H1 (cell line): ENCODE data around the gene MID1. TPM values are rescaled to one million over a fixed set of nuclear protein-coding genes. Genes with fewer than 3 reads are reported as not detected.

Experiments
- CTCF ChIA-PET: fragments of 300-600 bp; sonication (Branson Sonifier 250); formaldehyde crosslinking; loops from one replicate; lab custom pipeline; 2021; ENCODE audit not compliant: partially characterized antibody; lab: Charles Lee
- POLR2A ChIA-PET: fragments of 300-600 bp; sonication (Branson Sonifier 250); formaldehyde crosslinking; loops from one replicate; lab custom pipeline; 2021; ENCODE audit warnings: inconsistent platforms; ENCODE audit not compliant: partially characterized antibody; lab: Charles Lee
- DNase-seq, 2 experiments: peaks; one replicate each; pipeline versions ENCODE4 v3.0.0 to v3.0.0-alpha.2; 2010 to 2022; ENCODE audit warnings: low spot score in 2 of 2, low read depth in 1 of 2, mixed read lengths in 1 of 2
- FAIRE-seq: peaks from 2 replicates; lab custom pipeline; 2011; peaks lifted over from hg19 to GRCh38; lab: Jason Lieb, UNC
- H2AFZ ChIP-seq: 2 replicates; pipeline ENCODE4 v1.8.1; 2012; ENCODE audit warnings: low read length, inconsistent platforms
- H2AK5ac ChIP-seq: 2 replicates; pipeline ENCODE4 v1.6.1; 2013; ENCODE audit warnings: low read depth, low read length
- H2BK120ac ChIP-seq: replicated peaks from 2 replicates; pipeline ENCODE3; 2013; ENCODE audit warnings: low read depth, low read length, inconsistent platforms
- H2BK12ac ChIP-seq: 2 replicates; pipeline ENCODE4 v1.6.1; 2013; ENCODE audit warnings: low read depth, low read length
- H2BK15ac ChIP-seq: 2 replicates; pipeline ENCODE4 v1.6.1; 2013; ENCODE audit warnings: low read length
- H2BK20ac ChIP-seq: 2 replicates; pipeline ENCODE4 v1.6.1; 2013; ENCODE audit warnings: low read length
- H2BK5ac ChIP-seq: 2 replicates; pipeline ENCODE4 v1.6.1; 2013; ENCODE audit warnings: low read depth, low read length
- H3K14ac ChIP-seq: 2 replicates; pipeline ENCODE4 v1.6.1; 2013; ENCODE audit warnings: inconsistent platforms; ENCODE audit not compliant: insufficient read length
- H3K18ac ChIP-seq: 2 replicates; pipeline ENCODE4 v1.6.1; 2013; ENCODE audit warnings: low read length; ENCODE audit errors: extremely low read depth
- H3K23ac ChIP-seq: 2 replicates; pipeline ENCODE4 v1.6.1; 2013; ENCODE audit warnings: inconsistent platforms; ENCODE audit not compliant: insufficient read length
- H3K23me2 ChIP-seq: 2 replicates; pipeline ENCODE4 v1.6.1; 2013; ENCODE audit warnings: low read depth, low read length
- H3K27ac ChIP-seq: 2 replicates; pipeline ENCODE4 v1.6.1; 2011; ENCODE audit warnings: low read depth, low read length, inconsistent platforms
- H3K27me3 ChIP-seq, 4 experiments: replicated peaks in 1 of 4; 1 replicate in 1 of 4; 2 replicates in 3 of 4; pipeline versions ENCODE4 v1.6.1 to v1.8.1; 2011 to 2013; ENCODE audit warnings: low read length in 3 of 4, mild to moderate bottlenecking in 3 of 4, inconsistent platforms in 2 of 4, mixed read lengths in 2 of 4, moderate library complexity in 1 of 4; ENCODE audit not compliant: control insufficient read depth in 3 of 4, insufficient read depth in 3 of 4; ENCODE audit errors: extremely low read depth in 1 of 4
- H3K36me3 ChIP-seq, 4 experiments: 2 replicates each; pipeline versions ENCODE4 v1.6.1 to v1.8.1; 2011 to 2013; ENCODE audit warnings: mild to moderate bottlenecking in 4 of 4, low read length in 3 of 4, moderate library complexity in 2 of 4, control low read depth in 1 of 4, inconsistent platforms in 1 of 4; ENCODE audit not compliant: insufficient read depth in 4 of 4, control insufficient read depth in 2 of 4
- H3K4ac ChIP-seq: replicated peaks from 2 replicates; pipeline ENCODE3; 2013; ENCODE audit warnings: low read length, low read depth, mixed read lengths, inconsistent platforms; ENCODE audit not compliant: insufficient read length
- H3K4me1 ChIP-seq, 4 experiments: replicated peaks in 1 of 4; 1 replicate in 1 of 4; 2 replicates in 3 of 4; pipeline versions ENCODE4 v1.6.1 to v1.8.1; 2011 to 2013; ENCODE audit warnings: low read length in 3 of 4, inconsistent platforms in 2 of 4, mixed read lengths in 1 of 4; ENCODE audit not compliant: insufficient read depth in 4 of 4, control insufficient read depth in 3 of 4
- H3K4me2 ChIP-seq, 2 experiments: 2 replicates each; pipeline versions ENCODE4 v1.6.1 to v1.8.1; 2011 to 2013; ENCODE audit warnings: low read depth in 2 of 2, low read length in 2 of 2, control low read depth in 1 of 2, inconsistent platforms in 1 of 2, mild to moderate bottlenecking in 1 of 2; ENCODE audit not compliant: insufficient read depth in 1 of 2
- H3K4me3 ChIP-seq, 4 experiments: fragments of 200-600, 300-600 bp in 1 of 4; sonication (generic), shearing (Covaris generic), sonication (Bioruptor Twin) in 1 of 4; 2 replicates each; pipeline versions ENCODE4 v1.5.1 to v1.8.1; 2011 to 2016; ENCODE audit warnings: low read length in 4 of 4, low read depth in 3 of 4, control low read depth in 2 of 4, inconsistent platforms in 2 of 4, mild to moderate bottlenecking in 2 of 4, mixed read lengths in 1 of 4, moderate library complexity in 1 of 4; ENCODE audit not compliant: insufficient read depth in 2 of 4; ENCODE audit errors: extremely low read depth in 1 of 4
- H3K56ac ChIP-seq: replicated peaks from 2 replicates; pipeline ENCODE3; 2013; ENCODE audit warnings: low read depth, mild to moderate bottlenecking, mixed read lengths, low read length, inconsistent platforms; ENCODE audit not compliant: insufficient read length
- H3K79me1 ChIP-seq: 2 replicates; pipeline ENCODE4 v1.6.1; 2013; ENCODE audit warnings: low read depth, low read length, control low read depth
- H3K79me2 ChIP-seq, 2 experiments: 2 replicates each; pipeline versions ENCODE4 v1.6.1 to v1.8.1; 2012 to 2013; ENCODE audit warnings: low read length in 2 of 2, mild to moderate bottlenecking in 2 of 2, inconsistent platforms in 1 of 2; ENCODE audit not compliant: insufficient read depth in 2 of 2, control insufficient read depth in 1 of 2
- H3K9ac ChIP-seq, 4 experiments: replicated peaks in 1 of 4; 1 replicate in 1 of 4; 2 replicates in 3 of 4; pipeline versions ENCODE4 v1.6.1 to v1.8.1; 2011 to 2013; ENCODE audit warnings: low read depth in 3 of 4, low read length in 3 of 4, control low read depth in 2 of 4, mild to moderate bottlenecking in 2 of 4, moderate library complexity in 2 of 4, inconsistent platforms in 1 of 4; ENCODE audit errors: extremely low read depth in 1 of 4
- H3K9me3 ChIP-seq, 2 experiments: 2 replicates each; pipeline versions ENCODE4 v1.6.1 to v1.8.1; 2012 to 2013; ENCODE audit warnings: mild to moderate bottlenecking in 2 of 2, moderate library complexity in 2 of 2, control low read depth in 1 of 2, inconsistent platforms in 1 of 2, low read depth in 1 of 2, low read length in 1 of 2, mixed read lengths in 1 of 2; ENCODE audit not compliant: insufficient read depth in 2 of 2
- H4K20me1 ChIP-seq, 2 experiments: replicated peaks in 1 of 2; 2 replicates each; pipeline versions ENCODE3 to v1.8.1; 2011 to 2013; ENCODE audit warnings: inconsistent platforms in 2 of 2, low read length in 2 of 2, mild to moderate bottlenecking in 1 of 2; ENCODE audit not compliant: insufficient read depth in 2 of 2, control insufficient read depth in 1 of 2
- H4K5ac ChIP-seq: 2 replicates; pipeline ENCODE4 v1.6.1; 2013; ENCODE audit warnings: low read length, low read depth, mixed read lengths, inconsistent platforms; ENCODE audit not compliant: insufficient read length
- H4K8ac ChIP-seq: 2 replicates; pipeline ENCODE4 v1.8.0; 2013; ENCODE audit warnings: mild to moderate bottlenecking, moderate library complexity, low read length, inconsistent platforms; ENCODE audit not compliant: insufficient read depth; ENCODE audit errors: extremely low read depth
- H4K91ac ChIP-seq: replicated peaks from 2 replicates; pipeline ENCODE3; 2013; ENCODE audit warnings: low read length, mixed read lengths, inconsistent platforms; ENCODE audit not compliant: insufficient read length
- JUND ChIP-seq: IDR thresholded peaks from 2 replicates; pipeline ENCODE4 v1.6.1; 2011; ENCODE audit warnings: mild to moderate bottlenecking, improper control_type of control experiment, low read length
- KDM5A ChIP-seq: fragments of 200-600 bp; IDR thresholded peaks from 2 replicates; pipeline ENCODE4 v1.7.1; 2012; ENCODE audit warnings: mild to moderate bottlenecking, low read length, inconsistent platforms, mixed read lengths
- PHF8 ChIP-seq: fragments of 200-600 bp; sonication (generic); conservative IDR thresholded peaks from 2 replicates; pipeline ENCODE4 v1.7.1; 2012; ENCODE audit warnings: low read depth, mild to moderate bottlenecking, inconsistent platforms, low read length, moderate library complexity
- POLR2A ChIP-seq, 2 experiments: IDR thresholded peaks; 1 replicate in 1 of 2; 2 replicates in 1 of 2; pipeline ENCODE4 v1.6.1; 2011; ENCODE audit warnings: low read depth in 2 of 2, low read length in 2 of 2, mild to moderate bottlenecking in 2 of 2; ENCODE audit errors: control extremely low read depth in 1 of 2
- RBBP5 ChIP-seq: IDR thresholded peaks from 2 replicates; pipeline ENCODE4 v1.7.1; 2012; ENCODE audit warnings: low read depth, mild to moderate bottlenecking, inconsistent platforms, low read length, moderate library complexity, borderline replicate concordance
- RNF2 ChIP-seq: fragments of 200-900, 300-1000 bp; sonication (generic); IDR thresholded peaks from 2 replicates; pipeline ENCODE4 v1.7.1; 2016; ENCODE audit warnings: borderline replicate concordance, low read depth, mild to moderate bottlenecking, antibody characterized with exemption, low read length; ENCODE audit not compliant: poor library complexity, severe bottlenecking; ENCODE audit errors: missing control alignments
- SP1 ChIP-seq: IDR thresholded peaks from 2 replicates; pipeline ENCODE4 v1.6.1; 2011; ENCODE audit warnings: low read depth, low read length
- ZNF274 ChIP-seq: IDR thresholded peaks from 2 replicates; pipeline ENCODE4 v1.7.0; 2012; ENCODE audit warnings: low read length, borderline replicate concordance; ENCODE audit errors: extremely low read depth
- WGBS, 2 experiments: shearing (Covaris generic) in 1 of 2; methylation state at CpG; one replicate each; pipeline versions ENCODE4 v1.1.6 to v1.1.7; 2013 to 2015; ENCODE audit warnings: low lambda C conversion rate in 2 of 2, mixed read lengths in 2 of 2, inconsistent platforms in 1 of 2, low coverage in 1 of 2, missing lambda C conversion rate in 1 of 2; ENCODE audit not compliant: insufficient replicate concordance in 2 of 2, insufficient coverage in 1 of 2, insufficient read length in 1 of 2; ENCODE audit errors: extremely low coverage in 1 of 2, missing lambda C conversion rate in 1 of 2; 5-methylcytosine and 5-hydroxymethylcytosine counted together
- polyA plus RNA-seq, 7 experiments: library from polyadenylated mRNA; depleted of rRNA in 3 of 7; stranded (reverse) in 5 of 7; unstranded in 2 of 7; fragments of >200 nt in 5 of 7; fragments of 200-250 nt in 2 of 7; gene quantifications; 1 replicate in 5 of 7; 2 replicates in 1 of 7; 4 replicates in 1 of 7; pipeline versions ENCODE4 v1.2.1 to v1.2.3, GENCODE V29; 2011 to 2013; ENCODE audit warnings: missing spikeins in 2 of 7, mixed read lengths in 2 of 7
- total RNA-seq: library from RNA; stranded (reverse); fragmentation: NEBNext Ultra II Directional; extraction: Animal tissue kit (Norgen Biotek cat#: 25700); gene quantifications from 2 replicates; pipeline ENCODE4 v1.2.1, GENCODE V29; 2021
- TF ChIP-seq, protein P1 (sequence below): IDR thresholded peaks from 2 replicates; pipeline ENCODE4 v1.6.1; 2012; ENCODE audit warnings: inconsistent platforms

MID1 gene
- total and polyA plus RNA-seq, 2 of the 8 experiments (the other 6 are each of a cell fraction or from before 2014, with no cell fraction given) = 12.9 to 54.3 TPM

DNA sequence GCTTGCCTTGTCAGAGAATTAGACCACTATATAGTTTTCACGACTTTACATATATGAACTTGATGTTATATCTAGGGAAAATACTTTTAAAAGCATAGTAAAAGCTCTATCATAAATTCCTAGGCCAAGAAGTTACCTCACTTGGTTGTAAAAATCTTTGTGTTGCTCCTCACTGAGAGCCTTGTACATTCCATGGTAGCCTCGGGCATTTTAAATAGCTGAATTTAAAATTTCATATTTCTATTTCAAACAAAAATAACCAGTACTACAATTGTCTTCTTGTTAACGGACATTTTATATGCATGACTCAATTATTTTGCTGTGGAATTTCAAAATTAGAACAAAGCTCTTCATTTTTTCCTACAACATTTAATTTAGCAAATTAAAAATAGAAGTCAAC lies 107.6 kb downstream of the MID1 start:
- Histone ChIP-seq H3K4me3 (no peak overlapping the region), H3K9me3 (no peaks in the 10 kb centered on the region), H2BK120ac (no peak overlapping the region), H4K8ac (no peak overlapping the region), H2BK12ac (no peak overlapping the region), H2AFZ (no peak overlapping the region), H2AK5ac (no peak overlapping the region), H3K27ac (no peak overlapping the region), H4K20me1 (no peaks in the 10 kb centered on the region), H3K23me2 (no peaks in the 10 kb centered on the region), H2BK20ac (no peak overlapping the region), H4K5ac (no peak overlapping the region), H3K56ac (no peak overlapping the region), H3K27me3 (no peaks in the 10 kb centered on the region), H3K9ac (no peak overlapping the region), H3K14ac (no peak overlapping the region), H3K79me1 (no peaks in the 10 kb centered on the region), H3K23ac (no peak overlapping the region), H3K4ac (no peak overlapping the region), H3K4me2 (no peak overlapping the region), H3K4me1 (peaks cover 0 to 11% (median 5%) of the 10 kb centered on the region in 4 experiments; a peak in 4 of 7 replicates), H4K91ac (no peak overlapping the region), H3K36me3 (no peaks in the 10 kb centered on the region), H2BK5ac (no peak overlapping the region), H2BK15ac (no peak overlapping the region), H3K18ac (no peak overlapping the region), H3K79me2 (no peaks in the 10 kb centered on the region)
- no peak for FAIRE-seq
- no peak for TF ChIP-seq RBBP5
- TF ChIP-seq RNF2 = no peak
- TF ChIP-seq KDM5A = no peak
- no peak for TF ChIP-seq SP1
- no peak for TF ChIP-seq ZNF274
- TF ChIP-seq, protein P1, sequence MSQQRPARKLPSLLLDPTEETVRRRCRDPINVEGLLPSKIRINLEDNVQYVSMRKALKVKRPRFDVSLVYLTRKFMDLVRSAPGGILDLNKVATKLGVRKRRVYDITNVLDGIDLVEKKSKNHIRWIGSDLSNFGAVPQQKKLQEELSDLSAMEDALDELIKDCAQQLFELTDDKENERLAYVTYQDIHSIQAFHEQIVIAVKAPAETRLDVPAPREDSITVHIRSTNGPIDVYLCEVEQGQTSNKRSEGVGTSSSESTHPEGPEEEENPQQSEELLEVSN = no peak
- TF ChIP-seq JUND = no peak
- TF ChIP-seq PHF8 = no peak
- TF ChIP-seq POLR2A (IDR thresholded peaks at IDR 0.05; ENCODE audit: control extremely low read depth in 1 of 2, low read depth in 2 of 2, low read length in 2 of 2) = no peak
- CTCF ChIA-PET = no interaction called here
- no peak for DNase-seq
- WGBS, 2 experiments = 93% methylated on average over 3 of the region's 3 CpGs; no CpG with 5 or more reads in 1 of the 2 experiments
- POLR2A ChIA-PET = interaction anchor here (0.6 kb wide), 1 partner anchor 64 kb away, joined by 3 read pairs; no protein-coding TSS in a partner anchor
